ENCODE results near the gene MICU1. TPM values are rescaled to one million over a fixed set of nuclear protein-coding genes. Genes with fewer than 3 reads are reported as not detected.

The MICU1 gene
- total and polyA plus RNA-seq, 8 donors: 25.9 to 212 (median 42.4) TPM

GRCh38 chr10:72319416-72320254 is 306.2 kb downstream of the MICU1 start:
- Histone ChIP-seq H3K36me3 (no peaks in the 10 kb centered on the region), H3K27ac (peak overlapping the region; percentile 61 to 95 (median 91)), H3K27me3 (no peaks in the 10 kb centered on the region), H3K4me1 (peaks cover 69 to 98% (median 87%) of the 10 kb centered on the region in 4 donors), H3K9me3 (no peaks in the 10 kb centered on the region), H3K4me3 (peak overlapping the region; percentile 33 to 50 (median 46))
- intact Hi-C loops (cut with DNase I; ENCODE audit: low total_unique reads): no loop called here
- 2 to 5% (median 2%) methylated on average over 12 to 60 of the region's 60 CpGs for WGBS, 5 donors
- no peak for TF ChIP-seq CTCF (IDR thresholded peaks at IDR 0.05)
- TF ChIP-seq EP300 (IDR thresholded peaks at IDR 0.05): no peak
- no peak for TF ChIP-seq POLR2A (IDR thresholded peaks at IDR 0.05)
- peak; percentile 52 to 82 (median 78) for TF ChIP-seq POLR2AphosphoS5 (IDR thresholded peaks at IDR 0.05)
- DNase-seq: peak; percentile 93 to 97

GRCh38 chr10:72318418-72319262 is 307.2 kb downstream of the MICU1 start:
- Histone ChIP-seq H3K27ac (peak overlapping the region; percentile 61 to 95 (median 91)), H3K9me3 (no peaks in the 10 kb centered on the region), H3K27me3 (no peaks in the 10 kb centered on the region), H3K4me3 (peak overlapping the region in 3 of 4 donors; percentile 46 to 50 (median 47)), H3K4me1 (peaks cover 73 to 97% (median 82%) of the 10 kb centered on the region in 4 donors), H3K36me3 (no peaks in the 10 kb centered on the region)
- TF ChIP-seq POLR2AphosphoS5 (IDR thresholded peaks at IDR 0.05): no peak
- no peak for TF ChIP-seq CTCF (IDR thresholded peaks at IDR 0.05)
- TF ChIP-seq POLR2A (IDR thresholded peaks at IDR 0.05): no peak
- TF ChIP-seq EP300 (IDR thresholded peaks at IDR 0.05): no peak
- DNase-seq: peak in 1 of 2 donors; percentile 47
- intact Hi-C loops (cut with DNase I; ENCODE audit: low total_unique reads): no loop called here
- 62 to 76% (median 68%) methylated on average over 10 of the region's 10 CpGs for WGBS, 5 donors

Small RNA genes lying within 50 kb of the gene (small RNA-seq; reads per million reads assigned to genes)
- gene AL513185.2 (0 reads per million in 4 donors), gene HMGN2P34 (0 reads per million in 4 donors), gene RF00019 (0 reads per million in 4 donors), gene RN7SL840P (0 reads per million in 4 donors), gene RNU6-805P (0 reads per million in 4 donors)

Other genes with a start within 250 kb of the MICU1 start
- gene MCU, start 66.1 kb upstream of the MICU1 start, total RNA-seq: 10 to 100 TPM; 15.2 to 90.1 (median 33.9) TPM
- 10 to 100 TPM; 16.6 to 70.3 (median 28.1) TPM for gene MCU, start 66.1 kb upstream of the MICU1 start, polyA plus RNA-seq